GM20431 (cell line): ENCODE results near the gene RNLS.

Experiments used
- in situ Hi-C: fragments of 300-500 bp; cut with MseI, MboI; formaldehyde crosslinking; loops from one replicate; pipeline ENCODE4 v1.15.0; 2020; ENCODE audit warnings: low sequenced_read_pairs; ENCODE audit not compliant: unreplicated experiment

The RNLS gene

GRCh38 chr10:88526501-88527105, 56.5 kb downstream of the RNLS start:
- in situ Hi-C loops: no loop called here

GRCh38 chr10:88525371-88526069, 57.6 kb downstream of the RNLS start:
- in situ Hi-C loops: no loop called here

GRCh38 chr10:88523739-88524400, 59.2 kb downstream of the RNLS start:
- in situ Hi-C loops: no loop called here

GRCh38 chr10:88522715-88523114, 60.4 kb downstream of the RNLS start:
- in situ Hi-C loops: no loop called here

GRCh38 chr10:88521791-88522190, 61.3 kb downstream of the RNLS start:
- in situ Hi-C loops: no loop called here

GRCh38 chr10:88515235-88515634, 67.9 kb downstream of the RNLS start:
- in situ Hi-C loops: no loop called here

- in situ Hi-C loops: no loop called here
Observed at GRCh38 chr10:88512599-88512998, 70.5 kb downstream of the RNLS start.

GRCh38 chr10:88508796-88509195, 74.3 kb downstream of the RNLS start:
- in situ Hi-C loops: no loop called here

GRCh38 chr10:88507826-88508453, 75.2 kb downstream of the RNLS start:
- in situ Hi-C loops: no loop called here

- in situ Hi-C loops: no loop called here
Observed at GRCh38 chr10:88507404-88507803, 75.7 kb downstream of the RNLS start.

GRCh38 chr10:88505680-88506215, 77.4 kb downstream of the RNLS start:
- in situ Hi-C loops: no loop called here

GRCh38 chr10:88505265-88505664, 77.9 kb downstream of the RNLS start:
- in situ Hi-C loops: no loop called here

- in situ Hi-C loops: no loop called here
Observed at GRCh38 chr10:88500656-88501055, 82.5 kb downstream of the RNLS start.

- in situ Hi-C loops: no loop called here
Observed at GRCh38 chr10:88499569-88500470, 83.3 kb downstream of the RNLS start.

- in situ Hi-C loops: no loop called here
Observed at GRCh38 chr10:88497913-88498312, 85.2 kb downstream of the RNLS start.

- in situ Hi-C loops: no loop called here
Observed at GRCh38 chr10:88494537-88494936, 88.6 kb downstream of the RNLS start.

- in situ Hi-C loops: no loop called here
Observed at GRCh38 chr10:88493691-88494483, 89.2 kb downstream of the RNLS start.

GRCh38 chr10:88491314-88491713, 91.8 kb downstream of the RNLS start:
- in situ Hi-C loops: no loop called here
